HEK293 (cell line): ENCODE data around the gene DSG1.

ENCODE experiments used
- CTCF ChIA-PET: fragments of 350-600 bp; formaldehyde crosslinking; extraction: SDS; loops from one replicate; lab custom pipeline; 2021; ENCODE audit warnings: antibody characterized with exemption; lab: Yijun Ruan, JAX
- POLR2A ChIA-PET: fragments of 300-600 bp; formaldehyde crosslinking; extraction: SDS; loops from one replicate; lab custom pipeline; 2020; ENCODE audit warnings: antibody characterized with exemption, inconsistent platforms; lab: Yijun Ruan, JAX
- H3K27ac ChIP-seq: fragments of 200-500 bp; sonication (Bioruptor generic); 2 replicates; pipeline ENCODE4 v1.5.1; 2014; ENCODE audit warnings: low read depth, low read length, control low read depth, inconsistent platforms; ENCODE audit errors: extremely low read depth
- H3K36me3 ChIP-seq, 2 experiments: fragments of 200-500 bp in 1 of 2; sonication (Bioruptor generic) in 1 of 2; 1 replicate in 1 of 2; 2 replicates in 1 of 2; pipeline ENCODE4 v1.5.1; 2014 to 2017; ENCODE audit warnings: inconsistent platforms in 2 of 2, low read length in 2 of 2; ENCODE audit not compliant: control insufficient read depth in 2 of 2, insufficient read depth in 1 of 2
- H3K4me1 ChIP-seq: fragments of 200-500 bp; sonication (Bioruptor generic); 2 replicates; pipeline ENCODE4 v1.5.1; 2014; ENCODE audit warnings: mild to moderate bottlenecking, low read length, inconsistent platforms; ENCODE audit not compliant: control insufficient read depth, insufficient read depth
- H3K4me3 ChIP-seq: 2 replicates; pipeline ENCODE4 v1.5.1; 2011; ENCODE audit warnings: low read depth, mild to moderate bottlenecking, control low read depth, low read length, moderate library complexity
- H3K9me3 ChIP-seq: fragments of 200-500 bp; sonication (Bioruptor generic); 2 replicates; pipeline ENCODE4 v1.5.1; 2014; ENCODE audit warnings: low read depth, low read length, inconsistent platforms; ENCODE audit not compliant: control insufficient read depth, insufficient read depth
- ELK4 ChIP-seq: IDR thresholded peaks from 2 replicates; pipeline ENCODE4 v1.6.1; 2011; ENCODE audit warnings: mild to moderate bottlenecking, low read depth, low read length, borderline replicate concordance
- SALL2 ChIP-seq: fragments of 450-650 bp; formaldehyde crosslinking; IDR thresholded peaks from 2 replicates; pipeline ENCODE4 v1.5.0; 2017; ENCODE audit warnings: missing biosample characterization, mild to moderate bottlenecking, missing genetic modification characterization, borderline replicate concordance
- ZNF571 ChIP-seq: fragments of 450-650 bp; formaldehyde crosslinking; IDR thresholded peaks from 2 replicates; pipeline ENCODE4 v1.5.0; 2017; ENCODE audit warnings: missing biosample characterization, missing genetic modification characterization
- ZNF596 ChIP-seq: fragments of 450-650 bp; IDR thresholded peaks from 2 replicates; pipeline ENCODE4 v1.5.0; 2018; ENCODE audit warnings: missing biosample characterization, mild to moderate bottlenecking, missing genetic modification characterization, moderate library complexity

DSG1 gene

GRCh38 chr18:31403409-31403808, 85.4 kb downstream of the DSG1 start:
- Histone ChIP-seq H3K27ac (no peak overlapping the region), H3K4me3 (no peak overlapping the region), H3K36me3 (no peaks in the 10 kb centered on the region), H3K4me1 (no peaks in the 10 kb centered on the region), H3K9me3 (no peaks in the 10 kb centered on the region)
- CTCF ChIA-PET: interaction anchor here (2.3 kb wide), 1 partner anchor 21 kb away, joined by 6 read pairs; no protein-coding TSS in a partner anchor
- TF ChIP-seq SALL2 (tag by site-specific recombination) (no peak), ZNF571 (no peak), ZNF596 (tag by site-specific recombination) (no peak), ELK4 (no peak)
- POLR2A ChIA-PET: no interaction called here
